SKM-1 treated with dmso at 0.1 percent for 144 hours (cell line): ENCODE results near the gene USP7.
A peak's percentile ranks its signal among the peaks of the same experiment; 100 is the strongest.

Experiments used
- DNase-seq: peaks from one replicate; lab custom pipeline; 2025; ENCODE audit not compliant: unreplicated experiment; lab: John Stamatoyannopoulos, UW

USP7 gene

GRCh38 chr16:8953064-8953463, 10.6 kb downstream of the USP7 start:
- no peak for DNase-seq

DNA sequence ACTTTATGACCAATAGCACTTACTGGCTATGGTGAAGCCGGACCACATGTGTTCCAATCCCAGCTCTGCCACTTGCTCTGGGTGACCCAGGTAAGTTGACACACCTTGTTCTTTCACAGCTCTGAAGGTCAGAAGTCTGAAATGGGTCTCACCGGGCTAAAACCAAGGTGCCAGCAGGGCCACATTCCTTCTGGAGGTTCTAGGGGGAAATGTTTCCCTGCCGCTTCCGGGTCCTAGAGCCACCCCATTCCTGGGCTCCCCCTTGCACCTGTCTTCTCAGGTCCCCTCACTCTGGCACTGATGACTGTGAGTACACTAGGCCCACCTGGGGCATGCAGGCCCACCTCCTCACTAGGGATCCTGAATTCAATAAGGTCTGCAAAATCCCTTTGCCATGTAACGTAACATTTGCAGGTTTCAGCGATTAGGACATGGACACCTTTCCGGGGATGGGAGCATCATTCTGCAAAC, 11.4 kb downstream of the USP7 start:
- no peak for DNase-seq

DNA sequence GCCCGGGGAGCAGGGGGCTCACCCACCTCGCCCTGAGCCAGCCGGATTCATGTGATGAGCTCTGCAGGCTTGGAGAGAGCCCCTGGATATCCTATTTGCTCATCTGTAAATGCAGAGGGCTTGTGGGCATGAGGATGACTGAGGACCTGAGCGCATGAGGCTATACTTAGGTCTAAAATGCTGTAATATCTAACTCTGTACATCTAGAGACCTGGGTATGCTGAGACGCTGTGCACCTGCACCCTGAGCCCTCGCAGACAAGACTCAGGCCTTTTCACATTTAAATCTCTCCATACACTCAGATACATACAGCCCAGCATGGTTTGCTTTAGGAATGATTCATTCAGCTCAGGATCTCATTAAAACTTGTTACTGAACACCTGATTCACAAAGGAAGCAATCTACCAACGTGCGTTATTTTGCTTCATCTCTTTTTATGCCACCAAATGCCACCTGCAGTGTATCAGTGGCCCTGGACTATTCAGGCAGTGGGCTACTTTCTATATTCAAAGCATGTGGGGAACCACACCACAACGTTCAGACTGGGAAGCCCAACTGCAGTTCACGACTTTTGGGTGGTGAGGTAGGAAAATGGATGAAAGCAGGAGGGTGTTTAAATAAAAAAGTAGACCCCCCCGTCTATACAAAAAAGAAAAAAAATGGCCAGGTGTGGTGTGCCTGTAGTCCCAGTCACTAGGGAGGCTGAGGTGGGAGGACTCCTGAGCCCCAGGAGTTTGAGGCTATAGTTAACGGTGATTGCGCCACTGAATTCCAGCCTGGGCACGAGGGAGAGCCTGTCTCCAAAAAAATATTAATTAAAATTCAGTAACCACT, 12.0 kb downstream of the USP7 start:
- no peak for DNase-seq

GRCh38 chr16:8950580-8951077, 13.1 kb downstream of the USP7 start:
- no peak for DNase-seq

DNA sequence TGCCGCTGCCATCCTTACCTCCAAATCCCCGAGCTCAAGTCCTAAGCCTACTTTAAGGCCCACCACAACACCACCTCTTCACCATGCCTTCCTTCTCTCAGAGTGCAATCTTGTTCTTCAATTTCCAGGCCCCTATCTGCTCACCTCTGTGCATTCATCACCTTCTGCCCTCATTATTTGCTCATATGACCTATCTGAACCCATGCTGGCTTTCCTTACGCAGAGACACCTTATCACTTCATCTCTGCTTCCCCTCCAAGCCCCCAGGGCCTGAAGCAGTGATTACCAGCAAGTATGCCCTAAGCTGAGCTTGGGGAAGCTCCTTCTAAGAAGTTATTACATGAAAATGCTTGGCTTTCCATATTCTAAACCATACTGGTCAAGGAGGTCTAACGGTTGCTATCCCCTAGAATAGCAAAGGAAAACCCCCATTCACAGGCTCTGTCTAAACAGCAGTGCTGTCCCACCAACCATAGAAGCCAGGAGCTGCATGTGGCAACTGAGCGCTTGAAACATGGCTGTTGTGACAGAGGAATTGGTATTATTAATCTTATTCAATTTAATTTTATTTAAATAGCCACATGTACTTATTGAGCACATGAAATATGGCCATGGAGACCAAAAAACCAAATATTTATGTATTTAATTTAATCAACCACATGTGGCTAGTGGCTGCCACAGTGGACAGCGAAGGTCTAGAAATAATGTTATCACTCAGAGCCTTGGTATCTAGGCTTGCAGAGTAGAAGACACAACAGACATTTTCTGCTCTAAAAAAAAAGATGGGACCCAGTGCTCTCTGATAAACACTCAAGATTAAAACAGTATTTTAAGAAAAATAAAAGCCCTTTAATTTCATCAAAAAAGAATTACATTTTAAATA, 13.9 kb downstream of the USP7 start:
- no peak for DNase-seq

GRCh38 chr16:8948831-8949230, 14.9 kb downstream of the USP7 start:
- DNase-seq = no peak

- no peak for DNase-seq
These were observed 15.6 kb downstream of the USP7 start for GRCh38 chr16:8948069-8948593.

DNA sequence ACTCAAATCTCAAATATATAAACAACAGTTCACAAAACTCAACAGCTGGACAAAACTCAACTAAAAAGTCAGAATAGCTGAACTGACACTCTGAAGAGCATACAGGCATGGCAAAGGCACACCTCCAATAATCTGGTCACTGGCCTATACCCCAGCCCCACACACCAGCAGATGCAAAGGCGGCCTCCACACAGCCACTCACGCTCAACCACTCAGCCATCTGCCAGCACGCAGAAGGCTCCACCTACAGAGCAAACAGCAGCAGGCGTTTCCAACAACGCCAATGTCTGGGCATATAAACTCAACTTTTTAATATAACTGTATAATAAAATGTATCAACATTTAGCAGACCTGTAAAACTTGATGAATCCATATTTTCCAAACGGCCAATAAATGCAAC, 17.2 kb downstream of the USP7 start:
- DNase-seq = no peak

DNA sequence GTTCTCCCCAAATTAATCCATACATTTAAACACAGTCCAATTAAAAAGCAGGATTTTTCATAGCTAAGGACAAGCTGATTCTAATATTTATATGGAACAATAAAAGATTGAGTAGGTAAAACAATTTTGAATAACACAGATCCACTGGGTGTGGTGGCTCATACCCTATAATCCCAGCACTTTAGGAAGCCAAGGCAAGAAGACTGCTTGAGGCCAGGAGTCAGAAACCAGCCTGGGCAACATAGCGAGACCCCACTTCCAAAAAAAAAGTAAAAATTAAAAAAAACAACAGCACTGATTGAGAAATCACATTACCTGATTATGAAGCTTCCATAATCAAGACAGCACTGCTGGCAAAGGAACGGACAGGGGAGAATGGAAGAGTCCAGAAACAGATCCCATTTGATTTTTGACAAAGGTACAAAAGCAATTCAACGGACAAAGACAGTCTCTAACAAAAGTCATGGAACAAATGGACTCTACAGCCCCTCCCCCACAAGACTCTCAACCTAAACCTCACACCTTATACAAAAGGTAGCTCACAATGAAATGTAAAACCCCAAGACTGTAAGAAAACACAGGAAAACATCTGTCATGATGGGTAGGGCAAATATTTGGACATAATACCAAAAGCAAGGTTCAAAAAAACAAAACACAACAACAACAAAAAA, 17.9 kb downstream of the USP7 start:
- DNase-seq = no peak

DNA sequence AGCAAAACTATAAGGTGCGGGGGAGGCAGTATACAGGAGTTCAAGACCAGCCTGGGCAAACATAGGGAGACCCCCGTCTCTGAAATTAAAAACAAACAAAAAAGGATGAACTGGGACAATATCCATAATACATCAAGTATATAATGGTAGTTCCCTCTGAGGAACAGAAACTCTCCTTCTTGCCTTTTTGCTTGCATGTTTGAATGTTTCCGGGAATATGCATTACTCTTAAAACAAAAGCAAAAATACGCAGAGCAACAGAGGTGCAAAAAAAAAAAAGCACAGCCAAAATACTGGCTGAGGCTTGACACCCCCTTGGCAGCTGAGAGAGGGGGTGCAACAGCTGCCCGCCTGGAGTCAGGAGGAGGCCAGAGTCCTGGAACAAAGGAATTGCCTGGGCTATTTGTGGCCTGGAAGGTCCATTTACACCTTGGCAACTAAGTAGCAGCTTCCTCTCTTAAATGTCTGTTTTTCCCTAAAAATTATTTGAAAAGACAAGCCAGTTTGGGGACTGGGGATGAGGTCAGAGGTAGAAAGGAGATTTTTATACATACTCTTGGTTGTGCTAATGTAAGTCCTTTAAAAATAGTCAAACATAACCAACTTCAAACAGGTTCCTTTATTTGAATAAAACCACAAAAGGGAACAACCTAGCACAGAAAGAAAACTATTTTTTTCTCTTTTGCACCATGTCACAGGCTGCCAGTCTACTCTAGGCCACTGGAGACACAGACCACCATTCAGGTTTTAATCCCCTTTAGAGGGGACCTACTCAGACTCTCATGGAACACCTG, 19.5 kb downstream of the USP7 start:
- peak; percentile 61 for DNase-seq

GRCh38 chr16:8943001-8943763, 20.5 kb downstream of the USP7 start:
- DNase-seq = no peak

DNA sequence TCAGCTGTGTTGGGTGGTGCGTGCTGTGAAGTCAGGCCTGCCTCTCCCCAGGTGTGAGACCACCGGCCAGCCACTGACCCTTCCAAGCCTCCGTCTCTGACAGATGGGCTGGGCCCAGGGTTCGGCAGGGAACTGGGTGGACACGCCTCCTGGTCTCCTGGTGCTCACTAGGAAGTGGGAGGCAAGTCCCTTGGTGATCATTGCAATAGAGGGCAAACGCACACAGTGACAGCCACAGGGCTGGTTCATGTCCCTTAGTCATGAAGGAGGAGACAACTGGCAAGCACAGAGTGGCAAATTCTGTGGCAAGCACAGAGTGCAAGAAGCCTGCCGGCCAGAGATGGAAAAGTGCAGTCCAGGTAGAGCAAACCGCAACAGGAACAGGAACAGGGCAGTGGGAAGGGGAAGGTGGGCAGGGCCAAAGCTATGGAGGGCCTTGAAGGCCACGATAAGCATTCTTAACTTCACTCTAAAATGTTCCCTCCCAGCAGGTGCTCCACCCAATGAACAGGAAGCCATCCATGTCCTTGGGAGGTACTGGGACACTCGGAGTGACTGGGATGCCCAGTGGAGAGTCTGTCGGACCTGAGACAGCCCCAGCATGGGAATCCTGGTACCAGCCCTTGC, 21.9 kb downstream of the USP7 start:
- no peak for DNase-seq

DNA sequence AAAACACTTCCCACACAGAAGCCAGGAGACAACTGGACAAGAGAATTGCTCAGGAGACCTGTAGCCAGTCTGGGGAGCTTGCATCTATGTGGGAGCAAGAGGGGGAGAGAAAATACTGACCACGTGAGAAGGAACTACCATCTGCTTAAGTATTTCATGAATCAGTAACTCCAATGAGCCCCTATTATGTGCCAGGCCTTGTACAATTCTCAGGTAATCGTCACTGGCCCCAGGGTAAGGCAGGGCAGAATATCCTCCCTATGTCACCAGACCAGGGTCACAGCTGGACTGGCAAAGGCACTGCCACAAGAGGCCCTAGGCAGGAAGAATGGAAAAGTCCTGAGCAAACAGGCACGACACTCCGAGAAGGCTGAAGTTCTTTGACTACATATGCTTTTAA, 25.9 kb downstream of the USP7 start:
- DNase-seq = no peak

DNA sequence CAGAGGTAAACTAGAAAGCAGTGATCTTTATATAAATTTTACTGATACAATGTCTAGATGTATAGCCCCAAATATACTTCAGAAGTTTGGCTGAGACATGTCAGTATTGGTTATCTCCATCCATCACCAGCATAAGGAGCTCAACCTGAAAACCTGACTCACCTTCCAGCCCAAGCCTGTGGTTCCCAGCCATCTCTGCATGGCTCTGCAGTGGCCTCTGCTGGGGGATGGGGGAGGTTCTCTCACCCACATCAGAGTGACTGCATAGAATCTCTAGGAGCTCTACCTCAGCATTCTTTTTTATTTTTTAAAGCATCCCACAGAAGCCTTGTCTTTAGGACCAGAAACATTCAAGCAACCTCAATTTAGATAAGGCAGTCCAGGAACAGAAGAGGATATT, 27.3 kb downstream of the USP7 start:
- DNase-seq = no peak

DNA sequence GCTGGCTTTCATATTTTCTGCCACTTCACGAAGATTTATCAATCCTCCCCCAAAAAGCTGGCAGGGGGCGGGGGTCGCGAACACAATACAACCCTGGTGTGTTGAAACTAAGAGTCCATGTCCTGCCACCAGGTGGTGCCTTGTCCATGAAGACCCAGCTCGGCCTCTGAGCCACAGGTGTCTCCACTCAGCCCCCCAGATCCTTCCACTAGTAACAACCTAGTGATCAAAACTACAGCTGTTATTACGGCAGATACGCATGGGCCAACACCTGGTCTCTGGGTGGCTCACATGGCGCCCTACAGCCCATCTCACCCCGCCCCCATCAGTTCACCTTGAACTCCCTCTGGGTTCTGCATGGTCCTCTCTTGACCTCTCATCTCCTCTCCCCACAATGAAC, 27.7 kb downstream of the USP7 start:
- peak; percentile 6 for DNase-seq

DNA sequence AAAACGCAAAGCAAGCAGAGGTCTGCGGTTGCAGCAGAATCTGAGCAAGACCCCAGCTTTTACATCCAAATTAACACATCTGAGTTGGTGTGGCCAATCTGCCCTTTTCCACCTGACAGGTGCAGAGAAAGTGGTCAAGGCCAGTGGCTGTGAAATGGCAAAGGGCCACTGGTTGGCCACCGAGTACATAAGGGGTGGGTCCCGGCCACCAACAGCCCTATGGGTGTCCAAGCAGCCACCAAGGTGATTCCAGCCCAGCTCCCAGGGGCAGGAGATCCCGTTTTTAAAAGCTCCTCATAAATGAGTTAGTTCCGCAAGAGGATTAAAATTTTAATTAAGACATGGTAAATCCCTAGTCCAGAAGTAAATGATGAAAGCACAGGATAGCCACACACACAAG, 29.1 kb downstream of the USP7 start:
- DNase-seq = no peak

GRCh38 chr16:8931859-8932258, 31.8 kb downstream of the USP7 start:
- no peak for DNase-seq

DNA sequence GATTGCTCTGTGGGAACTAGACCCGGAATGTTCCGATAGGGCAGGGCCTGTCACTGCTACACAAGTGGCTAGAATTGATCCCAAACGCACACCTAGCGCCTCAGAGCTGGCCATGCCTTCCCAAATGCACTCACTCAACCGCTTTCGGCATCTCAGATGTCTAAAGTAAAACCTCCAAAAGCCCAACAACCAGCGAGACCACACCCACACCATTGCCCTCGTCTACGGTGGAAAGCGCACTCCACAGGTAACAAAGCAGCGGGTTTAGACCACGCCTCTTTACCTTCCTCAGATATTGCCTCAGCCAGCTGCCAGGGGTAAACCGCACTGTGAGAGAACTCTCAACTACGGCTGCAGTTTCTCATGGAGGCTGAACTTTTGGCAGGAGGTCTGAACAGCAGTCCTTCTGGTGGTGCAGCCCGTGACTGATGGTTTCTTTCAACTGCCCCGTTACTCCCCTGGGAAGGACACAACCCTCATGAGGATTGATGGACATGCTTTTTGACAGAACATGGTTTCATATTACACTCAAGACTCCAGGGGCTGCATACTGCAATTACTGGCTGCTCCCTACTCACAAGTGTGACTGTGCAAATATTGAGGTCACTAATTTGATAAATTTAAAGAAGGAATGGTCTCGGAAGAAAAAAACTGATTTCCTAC, 34.5 kb downstream of the USP7 start:
- no peak for DNase-seq
